ENCODE data around the gene TIMM50.

The TIMM50 gene

GRCh38 chr19:39469036-39469435 is 11.6 kb upstream of the TIMM50 start:
- Histone ChIP-seq H2AFZ (ENCODE audit: low read depth, low read length, severe bottlenecking) (no peak overlapping the region), H3K27ac (ENCODE audit: low read depth, low read length) (no peak overlapping the region), H3K9me3 (ENCODE audit: insufficient read depth, low read length) (no peaks in the 10 kb centered on the region), H4K20me1 (ENCODE audit: low read depth, low read length) (no peaks in the 10 kb centered on the region), H3K4me3 (ENCODE audit: insufficient read depth, low read length, poor library complexity, severe bottlenecking) (no peak overlapping the region), H3K36me3 (ENCODE audit: low read length) (no peaks in the 10 kb centered on the region), H3K9me2 (replicated peaks; ENCODE audit: insufficient read depth, low read length) (no peaks in the 10 kb centered on the region), H3K79me2 (ENCODE audit: insufficient read depth, low read length) (no peaks in the 10 kb centered on the region), H3K4me2 (ENCODE audit: low read depth, low read length, poor library complexity, severe bottlenecking) (no peak overlapping the region), H3K27me3 (ENCODE audit: low read length) (no peaks in the 10 kb centered on the region), H3F3A (ENCODE audit: insufficient read depth) (no peaks in the 10 kb centered on the region), H3K9ac (ENCODE audit: low read length) (no peak overlapping the region)
- TF ChIP-seq, protein P1, sequence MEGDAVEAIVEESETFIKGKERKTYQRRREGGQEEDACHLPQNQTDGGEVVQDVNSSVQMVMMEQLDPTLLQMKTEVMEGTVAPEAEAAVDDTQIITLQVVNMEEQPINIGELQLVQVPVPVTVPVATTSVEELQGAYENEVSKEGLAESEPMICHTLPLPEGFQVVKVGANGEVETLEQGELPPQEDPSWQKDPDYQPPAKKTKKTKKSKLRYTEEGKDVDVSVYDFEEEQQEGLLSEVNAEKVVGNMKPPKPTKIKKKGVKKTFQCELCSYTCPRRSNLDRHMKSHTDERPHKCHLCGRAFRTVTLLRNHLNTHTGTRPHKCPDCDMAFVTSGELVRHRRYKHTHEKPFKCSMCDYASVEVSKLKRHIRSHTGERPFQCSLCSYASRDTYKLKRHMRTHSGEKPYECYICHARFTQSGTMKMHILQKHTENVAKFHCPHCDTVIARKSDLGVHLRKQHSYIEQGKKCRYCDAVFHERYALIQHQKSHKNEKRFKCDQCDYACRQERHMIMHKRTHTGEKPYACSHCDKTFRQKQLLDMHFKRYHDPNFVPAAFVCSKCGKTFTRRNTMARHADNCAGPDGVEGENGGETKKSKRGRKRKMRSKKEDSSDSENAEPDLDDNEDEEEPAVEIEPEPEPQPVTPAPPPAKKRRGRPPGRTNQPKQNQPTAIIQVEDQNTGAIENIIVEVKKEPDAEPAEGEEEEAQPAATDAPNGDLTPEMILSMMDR (IDR thresholded peaks at IDR 0.05; ENCODE audit: insufficient read depth, low read length, poor library complexity, severe bottlenecking) = no peak
- TF ChIP-seq EZH2phosphoT487 (conservative IDR thresholded peaks at IDR 0.05; ENCODE audit: low read length) = no peak

- no peaks in the 10 kb centered on the region for H3K79me2 ChIP-seq (ENCODE audit: insufficient read depth, low read length)
- no peak for TF ChIP-seq EZH2phosphoT487 (conservative IDR thresholded peaks at IDR 0.05; ENCODE audit: low read length)
- TF ChIP-seq, protein P1 (IDR thresholded peaks at IDR 0.05; ENCODE audit: insufficient read depth, low read length, poor library complexity, severe bottlenecking) = no peak
- no peak overlapping the region for H3K4me3 ChIP-seq (ENCODE audit: insufficient read depth, low read length, poor library complexity, severe bottlenecking)
- H3K27ac ChIP-seq (ENCODE audit: low read depth, low read length) = no peak overlapping the region
- H3K4me2 ChIP-seq (ENCODE audit: low read depth, low read length, poor library complexity, severe bottlenecking) = no peak overlapping the region
- no peaks in the 10 kb centered on the region for H3K9me3 ChIP-seq (ENCODE audit: insufficient read depth, low read length)
- H2AFZ ChIP-seq (ENCODE audit: low read depth, low read length, severe bottlenecking) = no peak overlapping the region
- no peaks in the 10 kb centered on the region for H3K9me2 ChIP-seq (replicated peaks; ENCODE audit: insufficient read depth, low read length)
- H3K27me3 ChIP-seq (ENCODE audit: low read length) = no peaks in the 10 kb centered on the region
- H3K9ac ChIP-seq (ENCODE audit: low read length) = no peak overlapping the region
- no peaks in the 10 kb centered on the region for H3K36me3 ChIP-seq (ENCODE audit: low read length)
- H4K20me1 ChIP-seq (ENCODE audit: low read depth, low read length) = no peaks in the 10 kb centered on the region
- H3F3A ChIP-seq (ENCODE audit: insufficient read depth) = no peaks in the 10 kb centered on the region
Observed at GRCh38 chr19:39469567-39469966, 11.1 kb upstream of the TIMM50 start.

- Histone ChIP-seq H3K36me3 (ENCODE audit: low read length) (no peaks in the 10 kb centered on the region), H2AFZ (ENCODE audit: low read depth, low read length, severe bottlenecking) (no peak overlapping the region), H3K4me2 (ENCODE audit: low read depth, low read length, poor library complexity, severe bottlenecking) (no peak overlapping the region), H3K27me3 (ENCODE audit: low read length) (no peaks in the 10 kb centered on the region), H4K20me1 (ENCODE audit: low read depth, low read length) (no peaks in the 10 kb centered on the region), H3K9me3 (ENCODE audit: insufficient read depth, low read length) (no peaks in the 10 kb centered on the region), H3K4me3 (ENCODE audit: insufficient read depth, low read length, poor library complexity, severe bottlenecking) (no peak overlapping the region), H3K27ac (ENCODE audit: low read depth, low read length) (no peak overlapping the region), H3F3A (ENCODE audit: insufficient read depth) (no peaks in the 10 kb centered on the region), H3K9me2 (replicated peaks; ENCODE audit: insufficient read depth, low read length) (no peaks in the 10 kb centered on the region), H3K79me2 (ENCODE audit: insufficient read depth, low read length) (no peaks in the 10 kb centered on the region), H3K9ac (ENCODE audit: low read length) (no peak overlapping the region)
- no peak for TF ChIP-seq EZH2phosphoT487 (conservative IDR thresholded peaks at IDR 0.05; ENCODE audit: low read length)
- TF ChIP-seq, protein P1 (IDR thresholded peaks at IDR 0.05; ENCODE audit: insufficient read depth, low read length, poor library complexity, severe bottlenecking) = no peak
Observed at GRCh38 chr19:39470724-39471339, 9.8 kb upstream of the TIMM50 start.

Measured in SU-DHL-6 (cell line).